Measurements from ENCODE around the gene NKD2. TPM values are rescaled to one million over a fixed set of nuclear protein-coding genes. Genes with fewer than 3 reads are reported as not detected.

NKD2 gene
- total and polyA plus RNA-seq, 9 of the 15 experiments (the other 6 are each of a cell fraction or from before 2014, with no cell fraction given): 0.09 to 0.64 (median 0.27) TPM; not detected in 5

DNA sequence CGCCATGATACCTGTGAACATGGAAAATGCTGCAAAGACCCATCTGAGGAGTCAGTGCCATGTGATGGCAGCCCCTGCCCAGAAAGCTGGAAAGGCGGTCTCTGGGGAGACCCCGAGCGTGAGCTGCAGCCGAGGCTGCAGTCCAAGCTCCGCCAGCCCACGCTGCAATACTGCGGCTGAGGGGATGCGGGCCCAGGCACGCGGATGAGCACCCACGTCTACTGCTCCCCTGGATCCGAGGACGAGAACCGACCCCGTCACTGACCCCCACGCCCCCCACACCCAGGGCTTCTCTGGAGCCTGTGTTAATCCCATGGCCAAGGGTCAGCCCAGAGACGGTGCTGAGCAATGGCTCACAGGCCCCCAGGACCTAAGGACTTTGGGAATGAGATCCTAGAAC is 70.9 kb downstream of the NKD2 start:
- no peaks in the 10 kb centered on the region for H3K9me3 ChIP-seq (replicated peaks; ENCODE audit: control insufficient read depth, insufficient read depth, low read depth, low read length)
- ChIA-PET POLR2A (no interaction called here), CTCF (ENCODE audit: low intra/inter-chr PET ratio) (no interaction called here)
- in situ Hi-C loops (cut with MboI): no loop called here
- H3K4me1 ChIP-seq (replicated peaks in 1 of 2; ENCODE audit: control insufficient read depth in 2 of 2, insufficient read depth in 2 of 2, low read length in 2 of 2): peaks cover 0 to 65% of the 10 kb centered on the region in 2 experiments; a peak in 2 of 5 replicates
- peaks cover 3 to 62% of the 10 kb centered on the region in 2 experiments; a peak in 3 of 5 replicates for H3K27me3 ChIP-seq (ENCODE audit: control insufficient read depth in 2 of 2, insufficient read depth in 2 of 2, low read length in 2 of 2)
- BruUV-seq (replicated peaks): no TSS peak
- H3K4me2 ChIP-seq (ENCODE audit: insufficient read depth, low read length): no peak overlapping the region
- H3K27ac ChIP-seq (ENCODE audit: extremely low read depth, low read depth, low read length): no peak overlapping the region
- no peak overlapping the region for H2AFZ ChIP-seq (ENCODE audit: low read depth, low read length)
- no peaks in the 10 kb centered on the region for H3K79me2 ChIP-seq (ENCODE audit: control insufficient read depth, insufficient read depth, low read length)
- WGBS (ENCODE audit: insufficient coverage, low coverage, missing lambda C conversion rate): 52% methylated on average over 18 of the region's 18 CpGs
- DNase-seq (ENCODE audit: extremely low read depth in 1 of 4, low spot score in 3 of 4) (no peak), FAIRE-seq (no peak), ATAC-seq (no peak)
- H3K4me3 ChIP-seq: no peak overlapping the region
- H3K36me3 ChIP-seq (ENCODE audit: control insufficient read depth, insufficient read depth, low read length): no peaks in the 10 kb centered on the region
- H4K20me1 ChIP-seq (replicated peaks; ENCODE audit: control insufficient read depth, insufficient read depth, low read length): 0 out of 2 replicates have a peak, but pooled peaks cover 6% of the 10 kb centered on the region
- no peak overlapping the region for H3K9ac ChIP-seq (ENCODE audit: insufficient read depth in 1 of 2, low read depth in 2 of 2, low read length in 2 of 2)
- no peaks in the 10 kb centered on the region for H3K9me1 ChIP-seq (ENCODE audit: control insufficient read depth, insufficient read depth, low read length)
- intact Hi-C loops (cut with micrococcal nuclease): no loop called here
- TF ChIP-seq KDM1A (IDR thresholded peaks at IDR 0.05): no peak
- TF ChIP-seq, protein P1, sequence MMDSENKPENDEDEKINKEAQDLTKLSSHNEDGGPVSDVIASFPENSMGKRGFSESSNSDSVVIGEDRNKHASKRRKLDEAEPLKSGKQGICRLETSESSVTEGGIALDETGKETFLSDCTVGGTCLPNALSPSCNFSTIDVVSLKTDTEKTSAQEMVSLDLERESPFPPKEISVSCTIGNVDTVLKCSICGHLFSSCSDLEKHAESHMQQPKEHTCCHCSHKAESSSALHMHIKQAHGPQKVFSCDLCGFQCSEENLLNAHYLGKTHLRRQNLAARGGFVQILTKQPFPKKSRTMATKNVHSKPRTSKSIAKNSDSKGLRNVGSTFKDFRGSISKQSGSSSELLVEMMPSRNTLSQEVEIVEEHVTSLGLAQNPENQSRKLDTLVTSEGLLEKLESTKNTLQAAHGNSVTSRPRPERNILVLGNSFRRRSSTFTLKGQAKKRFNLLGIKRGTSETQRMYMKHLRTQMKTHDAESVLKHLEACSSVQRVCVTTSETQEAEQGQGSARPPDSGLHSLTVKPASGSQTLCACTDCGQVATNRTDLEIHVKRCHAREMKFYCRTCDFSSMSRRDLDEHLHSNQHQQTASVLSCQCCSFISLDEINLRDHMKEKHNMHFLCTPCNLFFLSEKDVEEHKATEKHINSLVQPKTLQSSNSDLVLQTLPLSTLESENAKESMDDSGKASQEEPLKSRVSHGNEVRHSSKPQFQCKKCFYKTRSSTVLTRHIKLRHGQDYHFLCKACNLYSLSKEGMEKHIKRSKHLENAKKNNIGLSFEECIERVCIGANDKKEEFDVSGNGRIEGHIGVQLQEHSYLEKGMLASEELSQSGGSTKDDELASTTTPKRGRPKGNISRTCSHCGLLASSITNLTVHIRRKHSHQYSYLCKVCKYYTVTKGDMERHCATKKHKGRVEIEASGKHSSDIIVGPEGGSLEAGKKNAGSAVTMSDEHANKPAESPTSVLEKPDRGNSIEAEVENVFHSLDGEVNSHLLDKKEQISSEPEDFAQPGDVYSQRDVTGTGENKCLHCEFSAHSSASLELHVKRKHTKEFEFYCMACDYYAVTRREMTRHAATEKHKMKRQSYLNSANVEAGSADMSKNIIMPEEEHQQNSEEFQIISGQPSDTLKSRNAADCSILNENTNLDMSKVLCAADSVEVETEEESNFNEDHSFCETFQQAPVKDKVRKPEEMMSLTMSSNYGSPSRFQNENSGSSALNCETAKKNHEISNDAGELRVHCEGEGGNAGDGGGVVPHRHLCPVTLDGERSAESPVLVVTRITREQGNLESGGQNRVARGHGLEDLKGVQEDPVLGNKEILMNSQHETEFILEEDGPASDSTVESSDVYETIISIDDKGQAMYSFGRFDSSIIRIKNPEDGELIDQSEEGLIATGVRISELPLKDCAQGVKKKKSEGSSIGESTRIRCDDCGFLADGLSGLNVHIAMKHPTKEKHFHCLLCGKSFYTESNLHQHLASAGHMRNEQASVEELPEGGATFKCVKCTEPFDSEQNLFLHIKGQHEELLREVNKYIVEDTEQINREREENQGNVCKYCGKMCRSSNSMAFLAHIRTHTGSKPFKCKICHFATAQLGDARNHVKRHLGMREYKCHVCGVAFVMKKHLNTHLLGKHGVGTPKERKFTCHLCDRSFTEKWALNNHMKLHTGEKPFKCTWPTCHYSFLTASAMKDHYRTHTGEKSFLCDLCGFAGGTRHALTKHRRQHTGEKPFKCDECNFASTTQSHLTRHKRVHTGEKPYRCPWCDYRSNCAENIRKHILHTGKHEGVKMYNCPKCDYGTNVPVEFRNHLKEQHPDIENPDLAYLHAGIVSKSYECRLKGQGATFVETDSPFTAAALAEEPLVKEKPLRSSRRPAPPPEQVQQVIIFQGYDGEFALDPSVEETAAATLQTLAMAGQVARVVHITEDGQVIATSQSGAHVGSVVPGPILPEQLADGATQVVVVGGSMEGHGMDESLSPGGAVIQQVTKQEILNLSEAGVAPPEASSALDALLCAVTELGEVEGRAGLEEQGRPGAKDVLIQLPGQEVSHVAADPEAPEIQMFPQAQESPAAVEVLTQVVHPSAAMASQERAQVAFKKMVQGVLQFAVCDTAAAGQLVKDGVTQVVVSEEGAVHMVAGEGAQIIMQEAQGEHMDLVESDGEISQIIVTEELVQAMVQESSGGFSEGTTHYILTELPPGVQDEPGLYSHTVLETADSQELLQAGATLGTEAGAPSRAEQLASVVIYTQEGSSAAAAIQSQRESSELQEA (IDR thresholded peaks at IDR 0.05; ENCODE audit: low read depth): no peak
- no peak for TF ChIP-seq MED1 (CRISPR knock-in tag; IDR thresholded peaks at IDR 0.05; ENCODE audit: borderline replicate concordance)
- no peak for TF ChIP-seq RCOR1 (IDR thresholded peaks at IDR 0.05; ENCODE audit: borderline replicate concordance in 1 of 2, low read depth in 2 of 2, low read length in 2 of 2)
- no peak for TF ChIP-seq NCOA4 (IDR thresholded peaks at IDR 0.05; ENCODE audit: partially characterized antibody)
- no peak for TF ChIP-seq ETV5 (CRISPR knock-in tag; IDR thresholded peaks at IDR 0.05; ENCODE audit: low read depth)
- no peak for TF ChIP-seq TRIM28 (IDR thresholded peaks at IDR 0.05)
- TF ChIP-seq ZFP30 (CRISPR knock-in tag; IDR thresholded peaks at IDR 0.05; ENCODE audit: borderline replicate concordance): no peak
- no peak for TF ChIP-seq HNRNPH1 (optimal IDR thresholded peaks at IDR 0.05; ENCODE audit: low read depth, low read length)
- no peak for TF ChIP-seq NFIC (IDR thresholded peaks at IDR 0.05)
- TF ChIP-seq FOXJ3 (CRISPR knock-in tag; IDR thresholded peaks at IDR 0.05): no peak
- TF ChIP-seq, protein P2, sequence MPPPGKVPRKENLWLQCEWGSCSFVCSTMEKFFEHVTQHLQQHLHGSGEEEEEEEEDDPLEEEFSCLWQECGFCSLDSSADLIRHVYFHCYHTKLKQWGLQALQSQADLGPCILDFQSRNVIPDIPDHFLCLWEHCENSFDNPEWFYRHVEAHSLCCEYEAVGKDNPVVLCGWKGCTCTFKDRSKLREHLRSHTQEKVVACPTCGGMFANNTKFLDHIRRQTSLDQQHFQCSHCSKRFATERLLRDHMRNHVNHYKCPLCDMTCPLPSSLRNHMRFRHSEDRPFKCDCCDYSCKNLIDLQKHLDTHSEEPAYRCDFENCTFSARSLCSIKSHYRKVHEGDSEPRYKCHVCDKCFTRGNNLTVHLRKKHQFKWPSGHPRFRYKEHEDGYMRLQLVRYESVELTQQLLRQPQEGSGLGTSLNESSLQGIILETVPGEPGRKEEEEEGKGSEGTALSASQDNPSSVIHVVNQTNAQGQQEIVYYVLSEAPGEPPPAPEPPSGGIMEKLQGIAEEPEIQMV (tag; conservative IDR thresholded peaks at IDR 0.05; ENCODE audit: low read depth): no peak
- TF ChIP-seq ZNF24 (IDR thresholded peaks at IDR 0.05): no peak
- no peak for TF ChIP-seq RBM39 (optimal IDR thresholded peaks at IDR 0.05; ENCODE audit: low read depth, low read length)

Measured in K562 (cell line).